MM.1S (cell line): ENCODE results near the gene RRP7A.

Experiments
- EZH2 ChIP-seq: fragments of 300-600 bp; sonication (generic); optimal IDR thresholded peaks from 2 replicates; pipeline ENCODE3; 2017; ENCODE audit warnings: low read depth, mild to moderate bottlenecking, antibody characterized with exemption, low read length, mixed read lengths
- TF ChIP-seq, protein P1 (sequence below): fragments of 300-600 bp; sonication (generic); IDR thresholded peaks from 2 replicates; pipeline ENCODE4 v1.5.1; 2016; ENCODE audit warnings: antibody characterized with exemption, low read length, mixed read lengths

DNA sequence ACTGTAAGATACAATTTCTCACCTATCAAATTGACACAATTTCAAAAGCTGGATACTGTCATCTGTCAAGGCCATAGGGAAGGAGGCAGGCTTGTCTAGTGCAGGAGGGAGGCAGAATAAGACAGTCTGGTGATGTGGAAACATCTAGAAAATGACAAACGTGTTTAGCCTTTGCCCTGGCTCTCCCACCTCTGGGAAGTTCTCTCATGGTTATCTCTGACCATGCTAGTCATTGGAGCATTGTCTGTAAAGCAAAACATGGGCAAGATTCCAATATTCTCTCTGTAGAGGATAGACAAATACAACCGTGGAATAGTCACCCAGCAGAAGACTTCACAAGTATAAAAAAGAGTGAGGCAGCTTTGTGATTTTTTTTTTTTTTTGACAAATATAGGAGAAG, 25.1 kb upstream of the RRP7A start:
- TF ChIP-seq, protein P1, sequence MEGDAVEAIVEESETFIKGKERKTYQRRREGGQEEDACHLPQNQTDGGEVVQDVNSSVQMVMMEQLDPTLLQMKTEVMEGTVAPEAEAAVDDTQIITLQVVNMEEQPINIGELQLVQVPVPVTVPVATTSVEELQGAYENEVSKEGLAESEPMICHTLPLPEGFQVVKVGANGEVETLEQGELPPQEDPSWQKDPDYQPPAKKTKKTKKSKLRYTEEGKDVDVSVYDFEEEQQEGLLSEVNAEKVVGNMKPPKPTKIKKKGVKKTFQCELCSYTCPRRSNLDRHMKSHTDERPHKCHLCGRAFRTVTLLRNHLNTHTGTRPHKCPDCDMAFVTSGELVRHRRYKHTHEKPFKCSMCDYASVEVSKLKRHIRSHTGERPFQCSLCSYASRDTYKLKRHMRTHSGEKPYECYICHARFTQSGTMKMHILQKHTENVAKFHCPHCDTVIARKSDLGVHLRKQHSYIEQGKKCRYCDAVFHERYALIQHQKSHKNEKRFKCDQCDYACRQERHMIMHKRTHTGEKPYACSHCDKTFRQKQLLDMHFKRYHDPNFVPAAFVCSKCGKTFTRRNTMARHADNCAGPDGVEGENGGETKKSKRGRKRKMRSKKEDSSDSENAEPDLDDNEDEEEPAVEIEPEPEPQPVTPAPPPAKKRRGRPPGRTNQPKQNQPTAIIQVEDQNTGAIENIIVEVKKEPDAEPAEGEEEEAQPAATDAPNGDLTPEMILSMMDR, result no peak
- no peak for TF ChIP-seq EZH2
